ENCODE data around the gene PNPLA1.

DNA sequence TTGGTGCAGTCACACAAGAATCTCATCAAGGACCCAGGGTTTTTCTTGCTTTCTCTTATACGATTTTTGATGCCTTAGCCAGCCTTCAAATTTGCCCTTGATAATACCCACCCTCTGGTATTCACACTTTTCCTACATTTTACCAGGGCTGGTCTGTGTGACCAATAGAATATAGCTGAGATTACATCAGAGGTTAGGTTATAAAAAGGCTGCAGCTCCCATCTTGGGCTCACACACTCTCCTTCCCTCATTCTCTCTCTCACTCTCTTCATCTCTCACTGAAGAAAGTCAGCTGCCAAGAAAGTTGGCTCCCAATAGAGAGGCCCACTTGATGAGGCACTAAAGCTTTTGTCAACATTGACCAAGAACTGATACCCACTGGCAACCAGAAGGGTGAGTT is 4.1 kb upstream of the PNPLA1 start:
- TF ChIP-seq, protein P1, sequence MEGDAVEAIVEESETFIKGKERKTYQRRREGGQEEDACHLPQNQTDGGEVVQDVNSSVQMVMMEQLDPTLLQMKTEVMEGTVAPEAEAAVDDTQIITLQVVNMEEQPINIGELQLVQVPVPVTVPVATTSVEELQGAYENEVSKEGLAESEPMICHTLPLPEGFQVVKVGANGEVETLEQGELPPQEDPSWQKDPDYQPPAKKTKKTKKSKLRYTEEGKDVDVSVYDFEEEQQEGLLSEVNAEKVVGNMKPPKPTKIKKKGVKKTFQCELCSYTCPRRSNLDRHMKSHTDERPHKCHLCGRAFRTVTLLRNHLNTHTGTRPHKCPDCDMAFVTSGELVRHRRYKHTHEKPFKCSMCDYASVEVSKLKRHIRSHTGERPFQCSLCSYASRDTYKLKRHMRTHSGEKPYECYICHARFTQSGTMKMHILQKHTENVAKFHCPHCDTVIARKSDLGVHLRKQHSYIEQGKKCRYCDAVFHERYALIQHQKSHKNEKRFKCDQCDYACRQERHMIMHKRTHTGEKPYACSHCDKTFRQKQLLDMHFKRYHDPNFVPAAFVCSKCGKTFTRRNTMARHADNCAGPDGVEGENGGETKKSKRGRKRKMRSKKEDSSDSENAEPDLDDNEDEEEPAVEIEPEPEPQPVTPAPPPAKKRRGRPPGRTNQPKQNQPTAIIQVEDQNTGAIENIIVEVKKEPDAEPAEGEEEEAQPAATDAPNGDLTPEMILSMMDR (IDR thresholded peaks at IDR 0.05) = no peak
- TF ChIP-seq POLR2A (IDR thresholded peaks at IDR 0.05) (no peak), POLR2AphosphoS5 (IDR thresholded peaks at IDR 0.05) (no peak)
